ACHN (cell line): Measurements from ENCODE around the gene GRM8.

ENCODE experiments used
- DNase-seq: peaks from one replicate; pipeline ENCODE4 v3.0.0-alpha.2; 2015
- in situ Hi-C: cut with HindIII; loops from 2 replicates; pipeline ENCODE4 v1.10.0; 2017; ENCODE audit warnings: low sequenced_read_pairs, low pct_ligation_motif_present, low pct_unique_long_range_greater_than_20kb

GRM8 gene

DNA sequence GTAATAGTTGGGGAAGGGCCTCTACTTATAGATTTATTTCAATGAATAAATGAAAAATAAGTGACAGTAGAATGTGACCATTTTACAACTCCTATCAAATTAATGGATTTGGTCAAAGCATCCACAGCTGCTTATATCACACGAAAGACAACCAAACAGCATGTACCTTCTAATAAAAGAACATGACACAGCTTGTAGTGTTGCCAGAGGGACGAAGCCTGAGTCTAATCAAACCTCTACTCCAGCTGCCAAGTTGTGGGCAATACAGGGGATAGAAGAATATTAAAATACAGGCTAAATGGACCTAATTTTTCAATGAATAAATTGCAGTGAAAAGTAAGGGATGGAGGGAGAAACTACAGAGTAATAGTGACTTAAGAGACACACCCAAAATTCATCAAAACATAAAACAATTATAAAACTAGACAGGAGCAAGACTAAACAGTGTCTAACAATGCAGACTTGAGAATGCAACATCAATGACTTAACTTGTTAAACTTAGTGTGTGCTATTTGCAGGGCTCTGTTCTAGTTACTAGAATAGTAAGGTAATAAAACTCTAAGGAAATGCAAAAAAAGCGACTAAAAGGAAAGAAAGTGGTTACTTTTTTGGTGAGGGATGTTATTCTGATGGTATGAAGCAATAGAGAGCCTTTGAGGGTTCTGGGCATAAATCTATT, 853.8 kb downstream of the GRM8 start:
- DNase-seq = no peak
- in situ Hi-C loops = no loop called here

DNA sequence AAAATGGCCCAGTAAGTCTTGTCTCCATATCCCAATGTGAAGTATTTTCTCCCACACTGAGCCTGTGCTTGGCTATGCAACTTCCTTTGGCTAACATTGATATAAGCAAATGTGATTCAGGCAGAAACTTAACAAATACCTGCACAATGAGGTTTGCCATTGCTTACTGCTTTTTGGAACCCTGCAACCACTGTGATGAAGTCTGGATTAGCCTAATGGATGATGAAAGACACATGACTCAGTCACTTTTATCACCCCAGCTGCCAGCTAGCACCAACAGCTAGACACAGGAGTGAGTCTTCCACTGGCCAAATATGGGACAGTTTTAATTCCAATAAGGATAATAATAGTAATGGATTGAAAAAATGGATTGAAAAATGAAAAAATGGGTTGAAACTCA, 854.5 kb downstream of the GRM8 start:
- in situ Hi-C loops = no loop called here
- no peak for DNase-seq

DNA sequence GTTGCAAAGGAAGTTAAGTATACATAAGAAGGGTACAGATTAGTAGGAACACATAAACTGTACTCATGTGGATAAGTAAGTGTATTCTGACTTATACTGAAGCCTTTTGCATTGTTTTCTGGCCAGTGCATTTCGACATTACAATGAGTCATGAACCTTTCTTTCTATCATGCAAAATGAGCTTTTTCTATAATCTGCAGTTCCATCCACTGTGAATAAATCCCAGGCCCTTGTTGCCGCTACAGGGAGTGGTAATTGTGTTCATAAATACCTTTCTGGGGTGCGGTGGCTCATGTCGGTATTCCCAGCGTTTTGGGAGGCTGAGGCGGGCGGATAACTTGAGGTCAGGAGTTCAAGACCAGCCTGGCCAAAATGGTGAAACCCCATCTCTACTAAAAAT, 858.3 kb downstream of the GRM8 start:
- in situ Hi-C loops = no loop called here
- no peak for DNase-seq
